ENCODE measurements around the gene CTXND1. TPM values are rescaled to one million over a fixed set of nuclear protein-coding genes. Genes with fewer than 3 reads are reported as not detected.

Gene CTXND1
- total RNA-seq, 1 experiment from 2014 or later: not detected

- H3K23ac ChIP-seq (ENCODE audit: insufficient read length, low read depth, low read length): no peak overlapping the region
- no peak overlapping the region for H3K9ac ChIP-seq (ENCODE audit: extremely low read depth, insufficient read length, low read length)
- TF ChIP-seq CTCF (conservative IDR thresholded peaks at IDR 0.05): peak; percentile 33; the same call in 2 of the 3 replicates
- no peak overlapping the region for H3K18ac ChIP-seq (ENCODE audit: insufficient read length, low read depth, low read length)
- H3K56ac ChIP-seq (ENCODE audit: insufficient read length, low read depth, low read length): no peak overlapping the region
- H3K27me3 ChIP-seq (ENCODE audit: insufficient read depth, low read length): no peaks in the 10 kb centered on the region
- H3K4me1 Mint-ChIP-seq: peaks cover 35 to 38% of the 10 kb centered on the region in 2 experiments
- no peaks in the 10 kb centered on the region for H3K9me3 ChIP-seq (ENCODE audit: control insufficient read depth, low read depth, low read length)
- H3K4me2 ChIP-seq (ENCODE audit: insufficient read depth, insufficient read length, low read length): no peak overlapping the region
- H4K5ac ChIP-seq (ENCODE audit: insufficient read length, low read depth, low read length): no peak overlapping the region
- no peak overlapping the region for H3K27ac ChIP-seq (ENCODE audit: insufficient read length, low read depth, low read length)
- no peaks in the 10 kb centered on the region for H4K20me1 ChIP-seq (ENCODE audit: control insufficient read depth, insufficient read depth, insufficient read length)
- WGBS (ENCODE audit: extremely low coverage, insufficient read length, low lambda C conversion rate): no CpG with 5 or more reads among the region's 10 CpGs
- no peaks in the 10 kb centered on the region for H3K9me3 Mint-ChIP-seq
- H2AK5ac ChIP-seq (ENCODE audit: insufficient read length, low read length): no peak overlapping the region
- H3K4me1 ChIP-seq (ENCODE audit: insufficient read depth, low read length): peaks cover 6% of the 10 kb centered on the region; the same call in 1 of the 2 replicates
- no peak overlapping the region for H4K8ac ChIP-seq (replicated peaks; ENCODE audit: insufficient read length, low read depth, low read length)
- H2BK15ac ChIP-seq (ENCODE audit: low read depth, low read length): no peak overlapping the region
- no peaks in the 10 kb centered on the region for H3K79me2 ChIP-seq (ENCODE audit: insufficient read depth, low read length)
- no peak overlapping the region for H4K91ac ChIP-seq (ENCODE audit: insufficient read length, low read depth, low read length)
- H3T11ph ChIP-seq (ENCODE audit: low read length): no peak overlapping the region
- H3K4ac ChIP-seq (ENCODE audit: low read depth, low read length): no peak overlapping the region
- H3K14ac ChIP-seq (ENCODE audit: insufficient read depth, low read length): no peak overlapping the region; the same call in 1 of the 2 replicates
- no peak overlapping the region for H2BK120ac ChIP-seq (ENCODE audit: low read depth, low read length, poor library complexity, severe bottlenecking)
- peaks cover 1% of the 10 kb centered on the region for H3K27me3 Mint-ChIP-seq (ENCODE audit: low read depth)
- peak; percentile 49 for DNase-seq
- H2BK20ac ChIP-seq (ENCODE audit: low read depth, low read length, poor library complexity, severe bottlenecking): no peak overlapping the region
- H2BK5ac ChIP-seq (ENCODE audit: insufficient read length, low read length): no peak overlapping the region
- no peak overlapping the region for H2BK12ac ChIP-seq (ENCODE audit: insufficient read length, low read depth, low read length)
- no peak overlapping the region for H3K27ac Mint-ChIP-seq
- H2AFZ ChIP-seq (ENCODE audit: low read length): no peak overlapping the region
- H3K4me3 Mint-ChIP-seq: no peak overlapping the region
- H3K23me2 ChIP-seq (ENCODE audit: insufficient read length, low read depth, low read length, poor library complexity, severe bottlenecking): peaks cover 2% of the 10 kb centered on the region
- H3K36me3 Mint-ChIP-seq (ENCODE audit: insufficient read depth in 1 of 3, low read depth in 3 of 3): no peaks in the 10 kb centered on the region; a peak in 1 of 7 replicates
- H3K79me1 ChIP-seq (ENCODE audit: insufficient read depth, low read depth, low read length, poor library complexity, severe bottlenecking): no peaks in the 10 kb centered on the region
Measured at GRCh38 chr15:80203361-80203885, 48.6 kb downstream of the CTXND1 start.
